Spinal cord (tissue), 10 donors: ENCODE data around the gene NAA80. TPM values are rescaled to one million over a fixed set of nuclear protein-coding genes. Genes with fewer than 3 reads are reported as not detected.
A peak's percentile ranks its signal among the peaks of the same experiment; 100 is the strongest.

ENCODE experiments used
- DNase-seq, 6 donors: peaks; one replicate each; pipeline versions ENCODE4 v3.0.0 to v3.0.0-alpha.2; 2013 to 2015; ENCODE audit warnings: low spot score in 6 of 6, low read depth in 4 of 6
- H3K27ac ChIP-seq: one replicate; pipeline ENCODE4 v1.5.1; 2013; ENCODE audit warnings: low read depth, low read length, control low read depth
- H3K27me3 ChIP-seq: one replicate; pipeline ENCODE4 v1.6.1; 2013; ENCODE audit warnings: low read length; ENCODE audit not compliant: control insufficient read depth, insufficient read depth
- H3K36me3 ChIP-seq: one replicate; pipeline ENCODE4 v1.6.1; 2013; ENCODE audit warnings: low read length; ENCODE audit not compliant: control insufficient read depth, insufficient read depth
- H3K4me1 ChIP-seq: one replicate; pipeline ENCODE4 v1.6.1; 2013; ENCODE audit warnings: low read length; ENCODE audit not compliant: control insufficient read depth, insufficient read depth
- H3K4me3 ChIP-seq: one replicate; pipeline ENCODE4 v1.5.1; 2013; ENCODE audit warnings: low read depth, low read length, control low read depth
- H3K9me3 ChIP-seq: one replicate; pipeline ENCODE4 v1.6.1; 2013; ENCODE audit warnings: low read length; ENCODE audit not compliant: control insufficient read depth, insufficient read depth
- WGBS: methylation state at CpG from one replicate; pipeline ENCODE4 v1.1.5; 2013; ENCODE audit warnings: missing lambda C conversion rate; ENCODE audit not compliant: insufficient coverage; 5-methylcytosine and 5-hydroxymethylcytosine counted together
- long read RNA-seq, 4 donors: transcript quantifications; one replicate each; lab custom pipeline, GENCODE V29; 2026
- polyA plus RNA-seq, 2 donors: library from polyadenylated mRNA; unstranded; fragments of 120-200 nt; gene quantifications; one replicate each; pipeline ENCODE4 v1.2.1, GENCODE V29; 2013; ENCODE audit not compliant: insufficient read length in 2 of 2
- total RNA-seq, 2 donors: library from RNA; depleted of rRNA in 1 of 2; stranded (reverse); fragments of 120-200 nt in 1 of 2; fragments of >200 nt in 1 of 2; gene quantifications; one replicate each; pipeline versions ENCODE4 v1.2.3 to v1.2.4, GENCODE V29; 2013 to 2014
- donor health status: healthy.

Gene NAA80, protein sequence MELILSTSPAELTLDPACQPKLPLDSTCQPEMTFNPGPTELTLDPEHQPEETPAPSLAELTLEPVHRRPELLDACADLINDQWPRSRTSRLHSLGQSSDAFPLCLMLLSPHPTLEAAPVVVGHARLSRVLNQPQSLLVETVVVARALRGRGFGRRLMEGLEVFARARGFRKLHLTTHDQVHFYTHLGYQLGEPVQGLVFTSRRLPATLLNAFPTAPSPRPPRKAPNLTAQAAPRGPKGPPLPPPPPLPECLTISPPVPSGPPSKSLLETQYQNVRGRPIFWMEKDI
- total RNA-seq (10 to 100 TPM in 1 of 2 donors, 1 to 10 TPM in 1; 4.6 to 12.8 TPM), polyA plus RNA-seq (10 to 100 TPM; 14.3 to 24.4 TPM)
- long read RNA-seq, donor 1, partial matches to known transcripts: 0 of 7 reads
- long read RNA-seq, donor 1, other reads (novel, unspliced or antisense): 0 of 7 reads
- long read RNA-seq, donor 2: 0 reads
- long read RNA-seq, donor 3, partial matches to known transcripts: 0 of 4 reads
- long read RNA-seq, donor 3, other reads (novel, unspliced or antisense): 0 of 4 reads
- long read RNA-seq, donor 4: 0 reads

DNA sequence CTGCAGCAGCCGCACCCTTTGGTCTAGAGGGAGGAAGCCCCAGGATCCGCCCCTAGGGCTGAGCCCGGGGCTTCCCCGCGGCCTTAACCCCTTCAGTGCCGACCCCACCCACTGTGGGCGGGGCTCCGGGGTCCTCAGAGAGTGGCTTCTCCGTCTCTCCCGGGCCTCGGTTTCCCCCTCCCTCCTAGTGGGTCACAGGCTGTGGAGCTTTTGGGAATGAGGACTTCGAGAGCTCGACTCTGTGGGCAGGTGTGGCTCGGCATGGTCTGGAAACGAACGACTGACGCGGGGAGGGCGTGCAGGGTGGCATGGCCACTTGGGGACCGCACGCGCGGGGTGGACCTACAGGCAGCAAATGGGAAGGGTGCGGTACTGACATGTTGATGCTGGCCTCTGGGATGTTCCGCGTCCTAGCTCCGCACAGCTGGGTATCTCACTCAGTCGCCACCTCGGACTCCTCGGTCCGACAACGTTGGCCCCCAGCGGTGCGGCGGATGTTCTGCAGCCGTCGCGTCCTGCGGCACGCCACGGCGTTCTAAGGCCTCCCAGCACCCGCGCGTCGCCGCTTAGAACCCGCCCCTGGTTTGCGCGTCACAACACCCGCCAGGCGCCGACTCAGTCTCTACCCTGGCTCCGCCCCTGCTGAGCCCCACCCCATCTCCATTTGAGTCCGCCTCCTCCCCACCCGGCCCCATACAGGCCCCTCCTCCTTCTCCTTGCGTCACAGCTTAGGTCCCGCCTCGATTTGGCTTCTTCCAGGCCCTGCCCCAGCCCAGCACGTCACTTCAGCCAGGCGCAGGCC lies at the start of gene NAA80, which contains the start of gene HYAL3:
NAA80 (minus strand) TSS at position 570 of the 802 bp plus-strand sequence. CDS start 1,942 bp downstream, outside the sequence.
HYAL3 (minus strand) TSS at position 570 of the 802 bp plus-strand sequence. CDS start 3,803 bp downstream, outside the sequence.
- under 1% methylated on average over 60 of the region's 61 CpGs for WGBS
- H3K4me1 ChIP-seq: peaks cover 59% of the 10 kb centered on the region
- no peaks in the 10 kb centered on the region for H3K9me3 ChIP-seq
- peak within 1 kb of the TSS; percentile 83 for H3K4me3 ChIP-seq
- DNase-seq: peak; percentile 96 to 100 (median 100)
- peak within 1 kb of the TSS; percentile 97 for H3K27ac ChIP-seq
- H3K27me3 ChIP-seq: no peaks in the 10 kb centered on the region
- peaks cover 42% of the 10 kb centered on the region for H3K36me3 ChIP-seq

GRCh38 chr3:50347187-50347813 lies 48.1 kb upstream of the NAA80 start:
- peak in 4 of 6 donors; percentile 59 to 96 (median 80) for DNase-seq
- no peak overlapping the region for H3K27ac ChIP-seq
- no peaks in the 10 kb centered on the region for H3K9me3 ChIP-seq
- H3K4me1 ChIP-seq: peaks cover 64% of the 10 kb centered on the region
- H3K27me3 ChIP-seq: peaks cover 4% of the 10 kb centered on the region
- 79% methylated on average over 3 of the region's 14 CpGs for WGBS
- no peak overlapping the region for H3K4me3 ChIP-seq
- H3K36me3 ChIP-seq: peaks cover 41% of the 10 kb centered on the region

DNA sequence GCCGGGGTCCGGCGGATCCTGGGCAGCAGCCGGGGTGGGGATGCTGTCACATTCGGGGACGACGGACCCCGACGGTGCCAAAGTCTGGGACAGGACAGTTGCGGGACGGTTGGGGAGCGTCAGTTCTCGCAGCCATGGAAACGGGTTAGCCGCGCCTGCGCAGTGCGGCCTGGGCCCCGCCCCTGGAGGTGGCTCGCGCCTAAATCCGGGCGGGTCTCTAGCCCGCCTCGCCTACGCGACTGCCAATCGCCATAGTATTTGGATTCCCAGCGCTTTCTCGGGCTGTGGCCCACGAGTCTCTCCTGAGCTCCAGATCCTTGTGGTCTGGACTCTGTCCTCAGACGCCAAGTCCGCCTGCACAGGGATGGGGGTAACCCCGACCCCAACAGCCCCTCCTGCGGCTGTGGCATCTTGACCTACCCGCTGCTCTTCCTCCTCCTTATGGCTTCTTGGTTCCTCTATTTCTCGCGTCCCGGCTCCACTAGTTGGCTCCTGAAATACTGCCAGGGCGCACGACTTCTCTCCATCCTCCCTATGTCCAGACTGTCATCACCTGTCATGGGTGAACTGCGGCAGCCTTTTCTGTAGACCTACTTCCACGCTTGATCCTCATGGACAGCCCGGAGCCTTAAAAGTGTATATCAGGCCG lies 46.5 kb upstream of the NAA80 start, which contains the start of gene ZMYND10:
ZMYND10 (minus strand) TSS at position 147 of the 649 bp plus-strand sequence. CDS start 153 bp downstream, outside the sequence.
- peaks cover 17% of the 10 kb centered on the region for H3K27me3 ChIP-seq
- DNase-seq: peak in 2 of 6 donors; percentile 74 to 80
- 11% methylated on average over 45 of the region's 45 CpGs for WGBS

GRCh38 chr3:50345008-50345407 lies 45.8 kb upstream of the NAA80 start:
- 55% methylated on average over 8 of the region's 8 CpGs for WGBS
- Histone ChIP-seq H3K27me3 (peaks cover 21% of the 10 kb centered on the region), H3K9me3 (no peaks in the 10 kb centered on the region), H3K36me3 (peaks cover 44% of the 10 kb centered on the region), H3K4me1 (peaks cover 63% of the 10 kb centered on the region), H3K27ac (no peak overlapping the region), H3K4me3 (peak overlapping the region; percentile 51)
- no peak for DNase-seq

More for the DNA sequence above, 46.5 kb upstream of the NAA80 start, which contains the start of gene ZMYND10:
- Histone ChIP-seq H3K36me3 (peaks cover 44% of the 10 kb centered on the region), H3K9me3 (no peaks in the 10 kb centered on the region), H3K4me1 (peaks cover 64% of the 10 kb centered on the region), H3K27ac (no peak within 1 kb of the TSS), H3K4me3 (peak within 1 kb of the TSS; percentile 51)

DNA sequence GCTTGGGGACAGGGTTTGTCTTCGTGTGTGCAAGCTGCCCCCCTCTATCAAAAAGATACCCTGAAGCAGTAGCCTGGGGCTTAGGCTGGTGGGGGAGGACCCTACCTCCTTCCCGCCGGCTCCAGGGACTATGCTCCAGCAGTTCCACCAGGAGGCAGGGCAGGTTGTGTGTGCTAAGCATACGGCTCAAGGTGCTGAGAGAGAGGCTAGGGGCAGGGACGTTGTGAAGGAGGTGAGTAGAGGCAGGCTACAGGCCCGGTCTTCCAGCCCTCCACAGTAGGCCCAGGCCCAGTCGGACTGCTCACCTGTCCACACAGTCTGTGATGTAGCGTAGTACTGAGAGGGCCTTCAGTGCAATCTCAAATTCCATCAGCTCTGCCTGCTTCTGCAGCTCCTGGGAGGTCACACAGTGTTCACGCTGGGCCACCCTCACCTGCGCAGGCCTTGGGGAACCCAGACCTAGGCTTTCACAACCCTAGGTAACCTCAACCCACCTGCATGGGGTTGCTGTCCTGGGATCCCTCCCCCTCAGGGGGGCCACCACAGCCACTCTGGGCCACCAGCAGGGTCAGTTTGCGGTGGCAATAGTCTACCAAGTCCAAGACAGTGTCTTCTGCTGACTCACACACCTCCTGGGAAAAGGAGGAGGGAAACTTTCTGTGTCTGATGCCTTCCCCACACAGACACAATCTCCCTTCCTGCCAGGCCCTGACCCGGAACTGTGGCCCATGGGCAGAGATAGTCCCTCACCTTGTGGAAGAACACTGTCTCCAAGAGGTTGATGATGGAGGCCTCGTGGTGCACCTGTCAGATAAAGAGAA lies 43.8 kb upstream of the NAA80 start:
- Histone ChIP-seq H3K27me3 (peaks cover 21% of the 10 kb centered on the region), H3K27ac (no peak overlapping the region), H3K9me3 (no peaks in the 10 kb centered on the region), H3K4me1 (peaks cover 57% of the 10 kb centered on the region), H3K36me3 (peaks cover 28% of the 10 kb centered on the region), H3K4me3 (no peak overlapping the region)
- no peak for DNase-seq
- WGBS: 78% methylated on average over 10 of the region's 13 CpGs

- DNase-seq: no peak
- 89% methylated on average over 13 of the region's 13 CpGs for WGBS
- H3K4me1 ChIP-seq: peaks cover 55% of the 10 kb centered on the region
- H3K9me3 ChIP-seq: no peaks in the 10 kb centered on the region
- H3K36me3 ChIP-seq: peaks cover 23% of the 10 kb centered on the region
- H3K4me3 ChIP-seq: no peak overlapping the region
- peaks cover 21% of the 10 kb centered on the region for H3K27me3 ChIP-seq
- no peak overlapping the region for H3K27ac ChIP-seq
Measured at GRCh38 chr3:50341996-50342650, 42.9 kb upstream of the NAA80 start.

- Histone ChIP-seq H3K27ac (no peak overlapping the region), H3K27me3 (peaks cover 21% of the 10 kb centered on the region), H3K36me3 (peaks cover 23% of the 10 kb centered on the region), H3K4me3 (peak overlapping the region; percentile 40), H3K4me1 (peaks cover 56% of the 10 kb centered on the region), H3K9me3 (no peaks in the 10 kb centered on the region)
- 93% methylated on average over 9 of the region's 9 CpGs for WGBS
- DNase-seq: no peak
Measured at GRCh38 chr3:50341537-50341936, 42.3 kb upstream of the NAA80 start.
